NCI-H128 (cell line): ENCODE measurements around the gene CDKN2B-AS1.

Source experiments
- DNase-seq: peaks from one replicate; lab custom pipeline; 2025; ENCODE audit not compliant: unreplicated experiment; lab: John Stamatoyannopoulos, UW

CDKN2B-AS1 gene

DNA sequence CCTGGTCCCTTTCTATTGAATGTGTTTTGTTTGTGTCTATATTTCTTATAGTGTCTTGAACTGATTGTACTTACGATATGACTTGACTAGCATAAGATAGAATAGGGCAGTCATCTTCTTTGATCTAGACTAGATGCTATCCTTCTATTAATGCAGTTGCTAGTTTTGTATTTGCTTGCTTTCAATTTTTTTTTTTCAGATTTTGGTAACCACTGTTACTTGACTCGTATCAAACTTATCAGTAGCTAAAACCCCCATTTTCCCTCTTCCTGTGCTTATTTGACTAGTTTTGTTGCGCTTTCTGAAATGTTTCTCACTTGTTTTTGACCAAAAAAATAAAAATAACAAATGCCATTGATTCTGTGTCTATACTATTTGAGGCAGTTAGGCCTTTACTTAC lies 83.5 kb downstream of the CDKN2B-AS1 start:
- no peak for DNase-seq

DNA sequence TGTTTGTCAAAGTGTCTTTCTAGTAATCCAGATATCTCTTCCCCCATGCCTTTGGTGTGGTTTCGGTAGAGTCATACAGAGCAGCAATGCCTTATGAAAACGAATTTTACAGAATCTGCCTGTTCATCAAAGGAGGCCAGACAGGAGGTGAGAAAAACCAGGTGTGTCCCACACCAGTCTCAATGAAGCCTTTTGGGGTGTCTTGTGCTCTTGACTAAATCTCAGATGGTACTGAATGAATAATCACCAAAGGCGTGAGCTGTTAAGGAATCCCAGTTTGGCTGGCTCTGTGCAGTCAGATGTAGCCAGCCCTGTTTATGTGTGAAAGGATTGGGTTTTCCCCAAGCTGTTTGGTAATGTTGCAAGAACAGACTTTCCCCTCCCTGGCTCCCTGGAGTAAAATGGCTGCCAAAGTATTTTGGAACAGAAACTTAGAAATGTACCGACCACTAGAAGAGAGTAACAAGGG lies 85.3 kb downstream of the CDKN2B-AS1 start:
- no peak for DNase-seq

- no peak for DNase-seq
These were observed 89.9 kb downstream of the CDKN2B-AS1 start for GRCh38 chr9:22084336-22085035.

DNA sequence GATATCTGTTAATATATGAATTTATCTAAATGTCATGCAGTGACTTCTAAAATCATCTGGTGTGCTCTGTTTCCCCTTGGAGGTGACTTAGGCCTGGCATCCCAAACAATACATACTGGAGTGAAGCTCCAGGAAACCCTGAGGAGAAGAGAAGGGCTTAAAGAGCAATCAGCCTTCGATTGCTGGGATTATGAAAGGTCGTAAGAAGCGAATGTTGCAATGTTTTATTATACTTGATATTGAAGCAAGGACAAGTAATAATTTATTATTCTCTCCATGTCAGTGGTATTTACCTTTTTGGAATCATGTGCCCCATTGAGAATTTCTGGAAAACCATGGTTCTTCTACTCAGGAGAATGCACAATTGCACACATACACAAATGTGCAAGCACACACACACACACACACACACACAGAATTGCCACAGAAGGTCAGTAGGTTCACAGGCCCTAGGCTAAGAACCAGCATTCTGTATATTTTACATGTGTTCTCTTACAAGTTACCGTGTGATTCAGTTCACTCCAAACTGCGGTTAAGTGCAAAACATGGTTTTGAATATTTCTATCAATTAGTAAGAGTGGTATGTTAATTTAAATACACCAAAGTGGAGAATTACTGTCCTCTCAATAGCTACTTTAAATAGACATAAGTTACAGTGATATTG lies 93.6 kb downstream of the CDKN2B-AS1 start:
- no peak for DNase-seq

GRCh38 chr9:22088717-22089061 lies 94.1 kb downstream of the CDKN2B-AS1 start:
- no peak for DNase-seq

GRCh38 chr9:22097707-22098106 lies 103.1 kb downstream of the CDKN2B-AS1 start:
- no peak for DNase-seq

- no peak for DNase-seq
These were observed 104.2 kb downstream of the CDKN2B-AS1 start for GRCh38 chr9:22098643-22099332.

DNA sequence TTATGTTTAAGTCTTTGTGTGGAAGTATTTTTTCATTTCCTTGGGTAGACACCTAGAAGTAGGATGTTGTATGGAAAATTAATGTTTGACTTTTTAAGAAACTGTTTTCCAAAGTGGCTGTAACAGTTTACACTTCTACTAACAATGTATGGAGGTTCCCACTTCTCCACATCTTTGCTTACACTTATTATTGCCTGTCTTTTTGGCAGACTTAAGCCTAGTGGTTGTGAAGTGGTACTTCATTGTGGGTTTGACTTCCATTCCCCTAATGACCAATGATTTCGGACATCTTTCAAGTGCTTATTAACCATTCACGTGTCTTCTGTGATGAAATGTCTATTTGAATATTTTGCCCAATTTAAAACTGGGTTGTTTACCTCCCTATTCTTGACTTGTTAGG lies 106.0 kb downstream of the CDKN2B-AS1 start:
- DNase-seq = no peak

- DNase-seq = no peak
These were observed 107.8 kb downstream of the CDKN2B-AS1 start for GRCh38 chr9:22102146-22103053.

GRCh38 chr9:22103685-22104575 lies 109.3 kb downstream of the CDKN2B-AS1 start:
- DNase-seq = no peak

DNA sequence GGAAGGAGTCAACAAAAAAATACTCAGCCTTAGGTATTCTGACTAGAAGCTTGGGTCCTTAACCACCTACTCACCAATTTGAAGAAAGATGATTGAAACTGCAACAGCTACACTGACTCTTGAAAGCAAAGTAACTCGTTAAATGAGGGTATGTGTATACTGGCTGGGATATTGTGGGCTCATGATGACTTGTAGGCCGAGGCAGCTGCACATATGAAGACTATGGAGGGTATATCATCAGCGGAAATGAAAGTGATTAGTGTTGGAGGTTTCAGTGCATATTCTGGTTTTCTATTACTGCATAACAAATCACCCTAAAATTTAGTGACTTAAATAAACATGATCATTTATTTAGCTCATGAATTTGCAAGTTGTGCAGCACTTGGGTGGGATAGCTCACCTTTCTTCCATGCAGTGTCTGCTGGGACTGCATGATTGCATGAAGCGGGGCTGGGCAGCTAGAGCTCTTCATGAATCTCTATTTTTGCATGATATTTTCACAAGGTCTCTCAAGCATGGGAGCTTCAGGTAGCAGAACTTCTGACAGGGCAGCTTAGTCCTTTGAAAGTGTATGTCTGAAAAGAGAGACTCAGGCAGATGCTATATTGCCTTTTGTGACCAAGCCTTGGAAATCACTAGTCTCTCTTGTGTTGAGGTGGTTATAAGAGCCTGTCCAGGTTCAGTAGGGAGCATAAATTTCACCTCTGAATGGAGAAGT lies 110.6 kb downstream of the CDKN2B-AS1 start:
- no peak for DNase-seq

- no peak for DNase-seq
These were observed 112.8 kb downstream of the CDKN2B-AS1 start for GRCh38 chr9:22107202-22108045.

- DNase-seq = no peak
These were observed 114.2 kb downstream of the CDKN2B-AS1 start for GRCh38 chr9:22108581-22109370.

GRCh38 chr9:22111176-22111953 lies 116.8 kb downstream of the CDKN2B-AS1 start:
- DNase-seq = no peak

GRCh38 chr9:22111954-22112247 lies 117.3 kb downstream of the CDKN2B-AS1 start:
- DNase-seq = no peak

DNA sequence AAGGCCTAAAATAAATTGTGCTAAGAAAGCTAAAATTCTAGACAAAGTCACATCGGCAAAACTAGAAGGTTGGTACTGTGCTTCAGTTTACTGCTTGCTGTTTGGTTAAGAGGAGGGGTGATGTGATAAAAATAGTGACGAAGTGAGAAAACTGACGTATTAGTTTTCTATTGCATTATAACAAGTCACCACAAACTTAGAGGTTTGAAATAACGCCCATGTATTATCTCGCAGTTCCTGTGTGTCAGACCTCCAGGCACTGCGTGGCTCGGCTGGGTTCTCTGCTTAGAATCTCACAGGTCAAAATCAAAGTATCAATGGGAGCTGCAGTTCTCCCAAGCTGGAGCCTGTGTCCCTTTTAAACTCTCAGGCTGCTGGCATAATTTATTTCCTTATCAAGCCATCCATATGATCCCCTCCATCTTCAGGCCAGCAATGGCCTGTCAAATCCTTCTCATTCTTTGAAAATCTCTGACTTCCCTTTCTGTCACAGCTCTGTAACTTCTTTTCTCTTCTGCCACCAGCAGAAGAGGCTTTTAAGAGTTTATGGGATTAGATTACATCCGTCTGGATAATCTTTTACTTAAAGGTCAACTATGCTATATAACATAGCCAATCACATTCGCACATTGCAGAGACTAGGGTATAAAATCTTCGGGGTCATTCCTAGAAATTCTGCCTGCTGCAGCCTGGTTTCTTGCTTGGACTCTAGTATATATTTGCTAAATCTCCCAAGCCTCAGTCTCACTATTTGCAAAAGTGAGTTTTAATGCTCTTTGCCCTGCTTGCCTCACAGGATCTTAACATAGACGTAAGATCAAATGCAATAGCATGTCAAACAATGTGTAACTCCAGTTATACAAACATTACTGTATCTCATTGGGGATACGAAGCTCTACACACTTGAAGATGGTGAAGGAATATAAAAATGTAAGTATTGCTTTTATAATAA lies 118.6 kb downstream of the CDKN2B-AS1 start:
- no peak for DNase-seq
